Psoas muscle (tissue), 8 donors: ENCODE data around the gene DCTN3. TPM values are rescaled to one million over a fixed set of nuclear protein-coding genes. Genes with fewer than 3 reads are reported as not detected.

Source experiments
- ATAC-seq, 4 donors: fragments of 200-7000 bp; cut with Tn5 transposase; one replicate each; pipeline ENCODE4 v1.9.1; 2020; ENCODE audit warnings: moderate library complexity in 3 of 4, mild to moderate bottlenecking in 2 of 4
- DNase-seq, 2 donors: peaks; one replicate each; pipeline ENCODE4 v3.0.0-alpha.2; 2020
- H3K27ac ChIP-seq: fragments of 200-600 bp; one replicate; pipeline ENCODE4 v1.8.0; 2022
- H3K27me3 ChIP-seq, 3 donors: fragments of 200-600 bp in 1 of 3; one replicate each; pipeline versions ENCODE4 v1.6.1 to v1.8.0; 2013 to 2022; ENCODE audit warnings: low read length in 2 of 3, mild to moderate bottlenecking in 2 of 3, moderate library complexity in 1 of 3; ENCODE audit not compliant: insufficient read depth in 3 of 3
- H3K36me3 ChIP-seq, 2 donors: fragments of 200-600 bp in 1 of 2; one replicate each; pipeline versions ENCODE4 v1.6.1 to v1.8.0; 2013 to 2022; ENCODE audit warnings: low read depth in 1 of 2, mild to moderate bottlenecking in 1 of 2, moderate library complexity in 1 of 2; ENCODE audit not compliant: insufficient read depth in 1 of 2
- H3K4me1 ChIP-seq: fragments of 200-600 bp; one replicate; pipeline ENCODE4 v1.8.0; 2022
- H3K4me3 ChIP-seq: fragments of 200-600 bp; one replicate; pipeline ENCODE4 v1.8.0; 2022; ENCODE audit warnings: mild to moderate bottlenecking
- H3K9me3 ChIP-seq: fragments of 200-600 bp; one replicate; pipeline ENCODE4 v1.8.0; 2022
- WGBS, 3 donors: extraction: QIAGEN DNeasy Blood & Tissue Kit; methylation state at CpG; one replicate each; pipeline versions ENCODE4 v1.1.6 to v1.1.7; 2013; 5-methylcytosine and 5-hydroxymethylcytosine counted together
- intact Hi-C, 2 donors: fragments of 100-400 bp; cut with DNase I; formaldehyde crosslinking; loops; one replicate each; pipeline versions ENCODE4 v1.11.0 to v1.14.2; 2022
- polyA plus RNA-seq, 3 donors: library from polyadenylated mRNA; stranded (reverse); fragments of 200-250 nt; gene quantifications; one replicate each; pipeline ENCODE4 v1.2.3, GENCODE V29; 2013
- total RNA-seq, 4 donors: library from RNA; stranded (reverse); fragmentation: NEBNext Ultra II Directional in 2 of 4; extraction: Animal tissue kit (Norgen Biotek cat#: 25700) in 2 of 4; gene quantifications; one replicate each; pipeline versions ENCODE4 v1.2.1 to v1.2.4, GENCODE V29; 2021 to 2023
- TF ChIP-seq, protein P1 (sequence below): fragments of 200-600 bp; IDR thresholded peaks from one replicate; pipeline ENCODE4 v1.8.0; 2022; ENCODE audit warnings: antibody characterized with exemption
- donor health status: healthy with polysubstance abuse.
- donor health status: DM: no; HTN: no; CAD: no; lungs with moderate emphysema.
- donor health status: Bipolar disorder and iron deficiency.
- donor health status: healthy.
- donor health status: DM: yes; HTN: yes; CAD: no.
- donor health status: DM: no; HTN: no; CAD: no.
- donor health status: DM: no; HTN: no; CAD: no.
- donor health status: DM: yes; HTN: yes; CAD: no.

The DCTN3 gene
- total and polyA plus RNA-seq, 7 donors: 52.7 to 109 (median 95.8) TPM

DNA sequence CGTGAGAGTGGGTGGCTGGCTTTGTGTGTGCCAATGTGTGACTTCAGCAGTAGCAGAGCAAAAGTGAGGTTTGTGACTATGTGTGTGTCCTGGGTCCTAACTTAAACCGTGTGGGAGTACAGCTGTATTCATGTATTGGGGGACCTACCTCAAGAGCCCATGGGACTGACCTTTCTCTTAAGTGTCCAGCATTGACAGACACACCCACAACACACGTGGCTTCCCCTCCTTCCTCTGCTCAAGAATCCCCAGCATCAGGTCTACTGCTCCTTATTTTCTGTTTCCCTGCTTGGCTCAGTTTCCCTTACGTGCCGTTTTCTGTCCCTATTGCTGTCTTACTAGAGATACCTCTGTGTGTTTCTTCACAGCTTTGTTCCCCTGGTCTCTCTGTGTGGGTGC lies 32.3 kb upstream of the DCTN3 start:
- peak in 1 of 4 donors; percentile 9 for ATAC-seq
- intact Hi-C loops: no loop called here
- peaks cover 0 to 34% of the 10 kb centered on the region in 2 donors for H3K36me3 ChIP-seq
- H3K4me1 ChIP-seq: peaks cover 48% of the 10 kb centered on the region
- peak overlapping the region; percentile 68 for H3K4me3 ChIP-seq
- H3K9me3 ChIP-seq: no peaks in the 10 kb centered on the region
- WGBS, 3 donors: 6 to 13% (median 10%) methylated on average over 5 of the region's 5 CpGs
- peak overlapping the region; percentile 88 for H3K27ac ChIP-seq
- no peaks in the 10 kb centered on the region for H3K27me3 ChIP-seq
- TF ChIP-seq, protein P1, sequence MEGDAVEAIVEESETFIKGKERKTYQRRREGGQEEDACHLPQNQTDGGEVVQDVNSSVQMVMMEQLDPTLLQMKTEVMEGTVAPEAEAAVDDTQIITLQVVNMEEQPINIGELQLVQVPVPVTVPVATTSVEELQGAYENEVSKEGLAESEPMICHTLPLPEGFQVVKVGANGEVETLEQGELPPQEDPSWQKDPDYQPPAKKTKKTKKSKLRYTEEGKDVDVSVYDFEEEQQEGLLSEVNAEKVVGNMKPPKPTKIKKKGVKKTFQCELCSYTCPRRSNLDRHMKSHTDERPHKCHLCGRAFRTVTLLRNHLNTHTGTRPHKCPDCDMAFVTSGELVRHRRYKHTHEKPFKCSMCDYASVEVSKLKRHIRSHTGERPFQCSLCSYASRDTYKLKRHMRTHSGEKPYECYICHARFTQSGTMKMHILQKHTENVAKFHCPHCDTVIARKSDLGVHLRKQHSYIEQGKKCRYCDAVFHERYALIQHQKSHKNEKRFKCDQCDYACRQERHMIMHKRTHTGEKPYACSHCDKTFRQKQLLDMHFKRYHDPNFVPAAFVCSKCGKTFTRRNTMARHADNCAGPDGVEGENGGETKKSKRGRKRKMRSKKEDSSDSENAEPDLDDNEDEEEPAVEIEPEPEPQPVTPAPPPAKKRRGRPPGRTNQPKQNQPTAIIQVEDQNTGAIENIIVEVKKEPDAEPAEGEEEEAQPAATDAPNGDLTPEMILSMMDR: no peak
- DNase-seq: no peak

DNA sequence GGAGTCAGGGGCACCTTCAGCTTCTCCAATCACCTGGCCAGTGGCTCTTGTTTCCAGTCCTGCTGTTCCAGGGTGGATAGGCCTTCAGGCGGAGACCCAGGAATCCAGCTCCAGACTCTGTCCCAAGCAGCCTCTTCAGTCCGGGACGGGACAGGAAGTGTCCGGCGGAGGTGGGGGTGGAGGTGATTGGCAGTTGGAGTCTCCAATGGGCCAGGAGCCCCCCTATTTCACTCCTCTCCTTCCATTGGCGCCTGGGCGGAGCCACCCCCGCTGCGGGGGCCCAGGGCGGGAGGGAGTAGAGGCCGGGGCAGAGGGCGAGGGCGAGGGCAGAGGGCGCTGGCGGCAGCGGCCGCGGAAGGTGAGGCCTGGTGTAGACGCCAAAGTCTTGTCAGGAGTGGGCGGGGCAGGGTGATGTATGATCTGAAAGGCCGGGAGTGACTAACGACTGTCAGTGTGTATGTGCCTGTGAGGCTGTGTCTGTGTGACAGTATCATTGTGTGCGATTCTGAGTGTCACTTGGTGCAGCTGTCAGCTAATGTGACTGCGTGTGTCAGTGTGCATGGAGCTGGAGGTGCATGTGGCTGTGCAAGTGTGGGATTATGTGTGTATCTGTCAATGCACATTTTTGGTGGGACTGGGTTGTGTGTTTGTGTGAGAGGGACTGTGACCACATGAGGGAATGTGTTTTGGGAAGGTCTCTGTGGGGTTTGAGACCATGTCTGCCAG lies 31.7 kb upstream of the DCTN3 start, which contains the start of gene IL11RA:
IL11RA (plus strand) TSS at position 310 of the 726 bp plus-strand sequence. CDS start 3,033 bp downstream, outside the sequence.
- Histone ChIP-seq H3K4me1 (peaks cover 51% of the 10 kb centered on the region), H3K27me3 (no peaks in the 10 kb centered on the region), H3K9me3 (no peaks in the 10 kb centered on the region), H3K4me3 (peak within 1 kb of the TSS; percentile 68), H3K27ac (peak within 1 kb of the TSS; percentile 88), H3K36me3 (peaks cover 0 to 34% of the 10 kb centered on the region in 2 donors)
- peak; percentile 91 for ATAC-seq
- TF ChIP-seq, protein P1: no peak
- peak; percentile 93 to 96 for DNase-seq
- intact Hi-C loops: no loop called here
- WGBS, 3 donors: 1 to 2% (median 2%) methylated on average over 24 of the region's 24 CpGs

GRCh38 chr9:34651321-34651720 lies 31.0 kb upstream of the DCTN3 start:
- peaks cover 0 to 34% of the 10 kb centered on the region in 2 donors for H3K36me3 ChIP-seq
- H3K4me3 ChIP-seq: peak overlapping the region; percentile 68
- peak overlapping the region; percentile 88 for H3K27ac ChIP-seq
- TF ChIP-seq, protein P1: no peak
- no peaks in the 10 kb centered on the region for H3K27me3 ChIP-seq
- intact Hi-C loops: no loop called here
- ATAC-seq: no peak
- H3K9me3 ChIP-seq: no peaks in the 10 kb centered on the region
- 24 to 33% (median 26%) methylated on average over 4 of the region's 4 CpGs for WGBS, 3 donors
- DNase-seq: peak in 1 of 2 donors; percentile 49
- peaks cover 51% of the 10 kb centered on the region for H3K4me1 ChIP-seq

GRCh38 chr9:34650816-34651215 lies 30.5 kb upstream of the DCTN3 start:
- Histone ChIP-seq H3K27ac (peak overlapping the region; percentile 88), H3K4me3 (no peak overlapping the region), H3K27me3 (no peaks in the 10 kb centered on the region), H3K36me3 (peaks cover 0 to 34% of the 10 kb centered on the region in 2 donors), H3K4me1 (peaks cover 51% of the 10 kb centered on the region), H3K9me3 (no peaks in the 10 kb centered on the region)
- peak in 1 of 2 donors; percentile 41 for DNase-seq
- 50 to 57% (median 57%) methylated on average over 5 of the region's 5 CpGs for WGBS, 3 donors
- TF ChIP-seq, protein P1: no peak
- intact Hi-C loops: no loop called here
- no peak for ATAC-seq
